Measurements from ENCODE around the gene APLF. TPM values are rescaled to one million over a fixed set of nuclear protein-coding genes. Genes with fewer than 3 reads are reported as not detected.
"Not testable (repeated sequence)": the region's sequence is repeated elsewhere in the genome, so short reads cannot be mapped to it uniquely, and the experiment has no call there.

Gene APLF
- total RNA-seq, 4 donors from 2014 or later: 0.70 to 9.1 (median 2.0) TPM

GRCh38 chr2:68594674-68595492 lies 127.5 kb downstream of the APLF start:
- no peak for TF ChIP-seq POLR2A (IDR thresholded peaks at IDR 0.05)
- TF ChIP-seq CTCF (IDR thresholded peaks at IDR 0.05): peak; percentile 42 to 70 (median 61)
- no peaks in the 10 kb centered on the region for H3K4me1 ChIP-seq
- no peak overlapping the region for H3K4me3 ChIP-seq
- H3K9me3 ChIP-seq: no peaks in the 10 kb centered on the region
- H3K27ac ChIP-seq: no peak overlapping the region
- no peaks in the 10 kb centered on the region for H3K27me3 ChIP-seq
- H3K36me3 ChIP-seq: no peaks in the 10 kb centered on the region
- peak in 2 of 3 donors; percentile 42 to 67 for DNase-seq

- H3K4me3 ChIP-seq, H3K36me3 ChIP-seq, H3K27ac ChIP-seq, H3K27me3 ChIP-seq, H3K4me1 ChIP-seq, DNase-seq, H3K9me3 ChIP-seq: not testable (repeated sequence)
Measured at GRCh38 chr2:68595493-68595785, 128.1 kb downstream of the APLF start.

- not testable (repeated sequence) for DNase-seq, H3K27ac ChIP-seq
Measured at GRCh38 chr2:68600495-68600894, 133.1 kb downstream of the APLF start.

GRCh38 chr2:68603059-68603458 lies 135.7 kb downstream of the APLF start:
- no peaks in the 10 kb centered on the region for H3K27me3 ChIP-seq
- peaks cover 0 to 9% (median 0%) of the 10 kb centered on the region in 4 donors for H3K9me3 ChIP-seq
- no peaks in the 10 kb centered on the region for H3K36me3 ChIP-seq
- no peak overlapping the region for H3K4me3 ChIP-seq
- no peaks in the 10 kb centered on the region for H3K4me1 ChIP-seq
- TF ChIP-seq POLR2A (IDR thresholded peaks at IDR 0.05) (no peak), CTCF (IDR thresholded peaks at IDR 0.05) (no peak)
- no peak overlapping the region for H3K27ac ChIP-seq
- no peak for DNase-seq

More at GRCh38 chr2:68600495-68600894, 133.1 kb downstream of the APLF start:
- H3K36me3 ChIP-seq, H3K4me1 ChIP-seq, H3K9me3 ChIP-seq, H3K4me3 ChIP-seq, H3K27me3 ChIP-seq: not testable (repeated sequence)

- Histone ChIP-seq H3K27ac (no peak overlapping the region), H3K27me3 (no peaks in the 10 kb centered on the region), H3K4me3 (no peak overlapping the region), H3K36me3 (no peaks in the 10 kb centered on the region), H3K9me3 (peaks cover 0 to 9% (median 0%) of the 10 kb centered on the region in 4 donors), H3K4me1 (no peaks in the 10 kb centered on the region)
- DNase-seq: no peak
- TF ChIP-seq POLR2A (IDR thresholded peaks at IDR 0.05): no peak
- no peak for TF ChIP-seq CTCF (IDR thresholded peaks at IDR 0.05)
Measured at GRCh38 chr2:68604077-68604476, 136.7 kb downstream of the APLF start.

- no peaks in the 10 kb centered on the region for H3K27me3 ChIP-seq
- no peak overlapping the region for H3K4me3 ChIP-seq
- H3K9me3 ChIP-seq: peaks cover 0 to 12% (median 0%) of the 10 kb centered on the region in 4 donors
- no peaks in the 10 kb centered on the region for H3K4me1 ChIP-seq
- H3K27ac ChIP-seq: no peak overlapping the region
- H3K36me3 ChIP-seq: no peaks in the 10 kb centered on the region
- TF ChIP-seq CTCF (IDR thresholded peaks at IDR 0.05) (no peak), POLR2A (IDR thresholded peaks at IDR 0.05) (no peak)
- no peak for DNase-seq
Measured at GRCh38 chr2:68605939-68606338, 138.6 kb downstream of the APLF start.

- Histone ChIP-seq H3K4me3 (no peak overlapping the region), H3K36me3 (no peaks in the 10 kb centered on the region), H3K4me1 (no peaks in the 10 kb centered on the region), H3K27ac (no peak overlapping the region), H3K9me3 (peaks cover 0 to 12% (median 0%) of the 10 kb centered on the region in 4 donors), H3K27me3 (no peaks in the 10 kb centered on the region)
- DNase-seq: no peak
- no peak for TF ChIP-seq POLR2A (IDR thresholded peaks at IDR 0.05)
- TF ChIP-seq CTCF (IDR thresholded peaks at IDR 0.05): no peak
Measured at GRCh38 chr2:68606759-68607158, 139.4 kb downstream of the APLF start.
